Measurements from ENCODE around the gene GPR68. TPM values are rescaled to one million over a fixed set of nuclear protein-coding genes. Genes with fewer than 3 reads are reported as not detected.

Gene GPR68
- total and polyA plus RNA-seq, 2 of the 4 experiments (the other 2 are of a cell fraction), result 0.72 to 0.94 TPM

DNA sequence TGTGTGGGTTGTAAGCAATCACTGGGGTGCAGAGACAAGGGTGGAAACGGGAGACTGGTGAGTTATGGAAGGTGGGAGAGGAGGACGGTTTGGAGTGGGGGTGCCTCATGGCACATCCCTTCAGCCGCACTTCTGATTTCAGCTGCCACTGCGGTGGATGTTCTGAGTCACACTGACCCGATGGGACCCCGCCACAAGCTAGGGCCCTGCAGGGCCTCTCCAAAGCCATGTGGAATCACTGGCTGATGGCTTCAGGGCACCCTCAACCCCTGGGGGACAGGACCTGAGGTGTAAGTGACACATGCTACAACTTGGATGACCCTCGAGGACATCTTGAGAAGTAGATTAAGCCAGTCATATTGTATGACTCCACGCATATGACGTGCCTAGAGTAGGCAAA, 53.7 kb downstream of the GPR68 start:
- ChIA-PET CTCF (no interaction called here), POLR2A (ENCODE audit: unreplicated experiment) (no interaction called here)
- ATAC-seq (ENCODE audit: low read depth), result no peak
- no peak overlapping the region for H3K23ac ChIP-seq (ENCODE audit: low read depth, low read length)
- no peak overlapping the region for H3K18ac ChIP-seq (ENCODE audit: low read depth, low read length)
- no peak overlapping the region for H3K4me3 ChIP-seq (ENCODE audit: insufficient read depth, low read depth, low read length)
- H3K56ac ChIP-seq (ENCODE audit: extremely low read depth, insufficient read depth, low read length), result no peak overlapping the region
- peaks cover 3% of the 10 kb centered on the region; the same call in 1 of the 2 replicates for H4K20me1 ChIP-seq (ENCODE audit: insufficient read depth, low read length)
- no peak overlapping the region for H3K27ac ChIP-seq (ENCODE audit: insufficient read depth, low read length)
- no peak overlapping the region for H4K8ac ChIP-seq (ENCODE audit: low read depth in 2 of 2, low read length in 2 of 2)
- no peak overlapping the region for H3K4ac ChIP-seq (ENCODE audit: low read depth, low read length)
- no peak overlapping the region for H4K91ac ChIP-seq (ENCODE audit: insufficient read depth, low read depth, low read length)
- peaks cover 16% of the 10 kb centered on the region; the same call in 1 of the 2 replicates for H3K36me3 ChIP-seq (ENCODE audit: control insufficient read depth, insufficient read depth, low read length)
- intact Hi-C loops (cut with micrococcal nuclease), result no loop called here
- in situ Hi-C loops (cut with MboI; ENCODE audit: low sequenced_read_pairs), result no loop called here
- no TSS peak for BruUV-seq (replicated peaks)
- H3K9me1 ChIP-seq (ENCODE audit: insufficient read depth, low read length), result peaks cover 8% of the 10 kb centered on the region
- H3K27me3 ChIP-seq (ENCODE audit: control insufficient read depth, insufficient read depth, low read length), result no peaks in the 10 kb centered on the region
- H3K4me1 ChIP-seq (ENCODE audit: control insufficient read depth, insufficient read depth, low read length), result peaks cover 3% of the 10 kb centered on the region; the same call in 1 of the 2 replicates
- H2BK5ac ChIP-seq (ENCODE audit: low read depth, low read length, poor library complexity, severe bottlenecking), result no peak overlapping the region
- H2AK5ac ChIP-seq (ENCODE audit: low read depth, low read length), result no peak overlapping the region
- peak overlapping the region; percentile 65 for H2AK9ac ChIP-seq (replicated peaks; ENCODE audit: low read depth, low read length, poor library complexity)
- H3K9me3 ChIP-seq (ENCODE audit: control insufficient read depth, insufficient read depth, low read length), result no peaks in the 10 kb centered on the region
- no peak overlapping the region for H2AFZ ChIP-seq (replicated peaks; ENCODE audit: low read length, poor library complexity)
- DNase-seq, result no peak
- H3K9ac ChIP-seq (ENCODE audit: low read depth, low read length), result no peak overlapping the region
- TF ChIP-seq, protein P1, sequence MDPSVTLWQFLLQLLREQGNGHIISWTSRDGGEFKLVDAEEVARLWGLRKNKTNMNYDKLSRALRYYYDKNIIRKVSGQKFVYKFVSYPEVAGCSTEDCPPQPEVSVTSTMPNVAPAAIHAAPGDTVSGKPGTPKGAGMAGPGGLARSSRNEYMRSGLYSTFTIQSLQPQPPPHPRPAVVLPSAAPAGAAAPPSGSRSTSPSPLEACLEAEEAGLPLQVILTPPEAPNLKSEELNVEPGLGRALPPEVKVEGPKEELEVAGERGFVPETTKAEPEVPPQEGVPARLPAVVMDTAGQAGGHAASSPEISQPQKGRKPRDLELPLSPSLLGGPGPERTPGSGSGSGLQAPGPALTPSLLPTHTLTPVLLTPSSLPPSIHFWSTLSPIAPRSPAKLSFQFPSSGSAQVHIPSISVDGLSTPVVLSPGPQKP (IDR thresholded peaks at IDR 0.05; ENCODE audit: borderline replicate concordance, low read depth, low read length), result no peak
- TF ChIP-seq RAD21 (IDR thresholded peaks at IDR 0.05; ENCODE audit: low read length) (no peak), MAZ (IDR thresholded peaks at IDR 0.05; ENCODE audit: borderline replicate concordance, low read depth, low read length) (no peak), SMC3 (IDR thresholded peaks at IDR 0.05; ENCODE audit: low read depth, low read length) (no peak), BHLHE40 (IDR thresholded peaks at IDR 0.05; ENCODE audit: low read depth, low read length) (no peak), NFE2L2 (IDR thresholded peaks at IDR 0.05; ENCODE audit: low read depth, low read length) (no peak)
- TF ChIP-seq, protein P2, sequence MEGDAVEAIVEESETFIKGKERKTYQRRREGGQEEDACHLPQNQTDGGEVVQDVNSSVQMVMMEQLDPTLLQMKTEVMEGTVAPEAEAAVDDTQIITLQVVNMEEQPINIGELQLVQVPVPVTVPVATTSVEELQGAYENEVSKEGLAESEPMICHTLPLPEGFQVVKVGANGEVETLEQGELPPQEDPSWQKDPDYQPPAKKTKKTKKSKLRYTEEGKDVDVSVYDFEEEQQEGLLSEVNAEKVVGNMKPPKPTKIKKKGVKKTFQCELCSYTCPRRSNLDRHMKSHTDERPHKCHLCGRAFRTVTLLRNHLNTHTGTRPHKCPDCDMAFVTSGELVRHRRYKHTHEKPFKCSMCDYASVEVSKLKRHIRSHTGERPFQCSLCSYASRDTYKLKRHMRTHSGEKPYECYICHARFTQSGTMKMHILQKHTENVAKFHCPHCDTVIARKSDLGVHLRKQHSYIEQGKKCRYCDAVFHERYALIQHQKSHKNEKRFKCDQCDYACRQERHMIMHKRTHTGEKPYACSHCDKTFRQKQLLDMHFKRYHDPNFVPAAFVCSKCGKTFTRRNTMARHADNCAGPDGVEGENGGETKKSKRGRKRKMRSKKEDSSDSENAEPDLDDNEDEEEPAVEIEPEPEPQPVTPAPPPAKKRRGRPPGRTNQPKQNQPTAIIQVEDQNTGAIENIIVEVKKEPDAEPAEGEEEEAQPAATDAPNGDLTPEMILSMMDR (conservative IDR thresholded peaks at IDR 0.05; ENCODE audit: low read depth, low read length), result no peak
- no peak overlapping the region for H3K14ac ChIP-seq (replicated peaks; ENCODE audit: low read depth, low read length)
- H2BK20ac ChIP-seq (ENCODE audit: low read depth, low read length), result no peak overlapping the region
- no peak overlapping the region for H2BK120ac ChIP-seq (ENCODE audit: low read depth, low read length)
- H4K5ac ChIP-seq (ENCODE audit: low read depth, low read length), result no peak overlapping the region
- 100% methylated on average over 2 of the region's 9 CpGs; no CpG with 5 or more reads in 1 of the 2 experiments for WGBS, 2 experiments (ENCODE audit: extremely low coverage in 2 of 2, insufficient read length in 1 of 2)
- no peaks in the 10 kb centered on the region for H3K79me1 ChIP-seq (ENCODE audit: low read depth in 1 of 2, low read length in 2 of 2)
- H3K4me2 ChIP-seq (ENCODE audit: low read depth, low read length), result no peak overlapping the region
- no peak overlapping the region for H2BK15ac ChIP-seq (ENCODE audit: low read depth, low read length)
- dilution Hi-C loops (cut with HindIII; ENCODE audit: low sequenced_read_pairs, unreplicated experiment), result no loop called here

All from IMR-90 (cell line).